ENCODE data around the gene ENTPD2.

The ENTPD2 gene

DNA sequence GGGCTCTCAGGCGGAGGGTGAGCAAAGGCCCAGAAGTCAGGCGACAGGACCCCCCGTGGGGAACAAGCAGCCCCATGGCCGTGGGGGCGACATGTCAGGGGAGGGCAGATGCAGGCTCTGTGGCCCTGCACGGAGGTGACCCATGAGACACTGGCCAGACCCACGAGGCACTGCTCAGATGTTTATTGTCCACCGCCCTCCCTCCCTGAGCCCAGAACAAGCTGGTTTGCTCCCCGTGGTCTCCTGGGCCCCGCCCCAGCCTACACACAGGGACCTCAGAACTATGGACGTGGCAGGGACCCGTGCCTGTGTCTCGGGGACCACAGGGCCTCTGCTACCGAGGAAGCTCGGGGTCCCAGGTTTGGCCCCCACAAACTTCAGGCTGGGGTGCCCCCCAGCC is 23.9 kb downstream of the ENTPD2 start:
- no peak for DNase-seq (ENCODE audit: low spot score)

DNA sequence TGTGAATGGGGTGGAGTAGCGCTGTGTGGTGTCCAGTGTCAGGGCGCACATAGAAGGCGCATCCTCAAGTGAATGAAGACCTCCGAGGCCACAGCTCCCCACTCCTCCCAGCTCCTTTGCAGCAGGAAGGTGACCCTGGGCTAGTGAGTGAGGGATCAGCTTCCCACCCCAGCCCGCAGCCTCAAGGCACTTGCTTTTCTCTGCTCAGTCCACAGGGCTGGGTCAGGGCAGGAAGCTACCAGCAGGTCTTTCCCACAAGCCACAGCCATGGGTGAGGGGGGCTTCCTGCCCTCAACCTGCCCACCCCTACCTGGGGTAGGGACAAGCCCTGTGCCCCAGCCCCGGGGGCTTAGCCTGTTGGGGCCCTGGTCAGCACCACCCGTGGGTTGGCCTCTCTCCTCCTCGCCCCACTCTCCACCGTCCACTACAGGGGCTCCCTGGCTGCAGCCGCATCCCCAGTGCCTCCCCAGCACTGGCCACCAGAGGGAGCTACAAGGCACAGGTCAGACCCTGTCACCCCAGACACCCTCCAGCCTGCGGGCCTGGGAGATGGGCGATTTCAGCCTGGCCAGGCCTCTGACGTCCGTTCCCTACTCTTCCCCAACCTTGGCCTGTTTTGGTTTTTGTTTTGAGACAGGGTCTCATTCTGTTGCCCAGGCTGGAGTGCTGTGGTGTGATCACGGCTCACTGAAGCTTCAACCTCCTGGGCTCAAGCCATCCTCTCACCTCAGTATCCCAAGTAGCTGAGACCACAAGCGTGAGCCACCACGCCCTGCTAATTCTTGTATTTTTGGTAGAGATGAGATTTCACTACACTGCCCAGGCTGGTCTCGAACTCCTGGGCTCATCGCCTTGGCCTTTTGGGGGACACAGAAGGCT is 24.6 kb downstream of the ENTPD2 start:
- DNase-seq (ENCODE audit: low spot score) = peak; percentile 68

DNA sequence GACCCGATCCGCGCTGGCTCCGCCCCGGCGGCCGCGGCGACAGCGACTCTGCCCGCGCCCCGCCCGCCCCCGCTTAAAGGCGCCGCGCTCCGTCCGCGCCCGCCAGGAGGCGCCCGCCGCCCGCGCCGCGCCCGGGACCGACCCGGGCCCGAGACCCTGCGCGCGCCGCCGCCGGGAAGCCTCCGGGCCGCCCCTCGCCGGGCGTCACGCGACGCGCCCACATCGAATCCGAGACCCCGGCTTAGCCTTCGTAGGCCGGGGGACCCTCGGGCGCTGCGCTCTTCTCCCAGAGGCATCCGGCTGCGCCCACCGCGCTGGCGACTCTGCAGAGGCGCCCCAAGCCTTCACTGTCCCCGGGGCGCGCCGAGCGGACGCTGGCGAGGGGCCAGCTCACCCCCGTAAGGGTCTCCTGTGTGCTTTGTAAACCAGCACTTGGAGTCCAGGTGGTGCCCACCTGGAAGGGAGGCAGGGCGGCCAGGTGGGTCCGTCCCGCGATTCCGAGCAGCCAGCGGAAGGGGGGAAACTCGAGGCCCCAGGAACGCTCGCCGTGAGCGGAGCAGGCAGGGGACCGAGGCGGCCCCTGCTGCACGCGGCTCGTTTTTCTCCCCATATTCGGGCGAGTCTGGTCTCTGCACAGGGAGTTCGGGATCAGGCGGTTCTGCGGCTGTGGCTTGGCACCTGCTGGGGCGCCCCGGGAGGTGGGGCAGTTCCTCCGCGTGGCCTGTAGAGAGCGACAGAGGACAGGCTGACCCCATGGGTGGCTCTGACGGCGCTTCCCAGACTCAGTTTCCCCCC is 25.4 kb downstream of the ENTPD2 start:
- peak; percentile 62 for DNase-seq (ENCODE audit: low spot score)

DNA sequence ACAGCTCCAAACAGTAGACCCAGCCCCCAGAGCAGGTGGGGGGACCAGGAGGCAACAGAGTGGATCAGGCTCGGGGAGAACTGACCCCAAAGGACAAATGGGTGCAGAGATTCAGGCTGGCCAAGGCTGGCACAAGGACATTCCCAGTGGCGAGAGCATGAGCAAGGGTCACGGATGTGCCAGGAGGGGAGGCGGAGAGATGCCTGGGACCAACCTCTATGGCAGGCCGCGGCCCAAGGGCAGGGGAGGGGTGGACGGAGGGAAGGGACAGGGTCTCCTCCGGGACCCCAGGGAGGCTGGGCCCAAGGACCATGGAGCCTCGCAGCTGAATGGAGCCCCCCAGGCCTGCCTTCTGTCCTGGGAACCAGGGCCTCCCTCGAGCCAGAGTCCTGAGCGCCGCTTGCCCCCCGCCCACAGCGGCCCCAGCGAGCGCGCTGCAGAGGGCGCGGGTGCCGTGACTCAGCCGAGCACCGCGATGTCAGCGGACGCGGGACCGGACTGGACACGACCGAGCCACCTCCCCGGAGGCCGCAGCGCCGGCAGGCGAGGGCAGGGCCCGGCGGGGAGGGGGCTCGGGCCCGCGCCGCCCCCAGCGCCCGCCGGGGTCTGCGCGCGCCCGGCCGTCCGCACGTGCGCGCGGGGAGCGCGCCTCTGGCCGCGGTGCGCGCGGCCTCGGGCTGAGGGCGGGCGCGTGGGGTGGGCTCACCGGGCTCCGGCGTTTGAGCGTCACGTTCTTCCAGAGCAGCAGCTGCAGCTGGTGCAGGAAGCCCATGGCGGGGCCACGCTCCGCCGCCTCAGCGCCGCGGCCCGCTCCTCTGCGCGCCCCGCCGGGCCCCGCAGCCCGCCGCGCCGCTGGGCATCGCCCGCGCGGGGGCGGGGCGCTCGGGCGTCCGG is 26.2 kb downstream of the ENTPD2 start, which contains the start of gene ABCA2:
Gene ABCA2, minus strand, starts transcription at position 869 of the 894 bp plus-strand sequence. Its CDS starts 97 bp downstream, at position 772.
- no peak for DNase-seq (ENCODE audit: low spot score)

DNA sequence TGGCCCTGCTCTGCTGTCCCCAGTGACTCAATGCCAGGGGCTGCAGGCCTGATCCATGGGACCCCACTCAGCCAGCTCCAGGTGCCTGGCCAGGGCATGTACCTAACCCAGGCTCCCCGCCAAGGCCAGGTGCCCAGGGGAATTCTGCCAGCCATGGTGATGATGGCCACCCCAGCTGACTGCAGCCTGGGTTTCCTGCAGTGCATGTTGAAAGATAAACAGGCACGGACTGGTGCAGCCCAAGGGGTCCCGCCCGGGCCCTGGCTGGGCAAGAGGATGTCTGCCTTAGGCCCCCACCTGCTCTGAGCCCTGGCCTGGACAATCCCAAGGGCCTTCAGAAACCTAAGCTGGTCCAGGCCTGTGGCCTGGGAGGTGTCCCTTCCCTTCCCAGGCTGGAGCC is 27.0 kb downstream of the ENTPD2 start:
- DNase-seq (ENCODE audit: low spot score) = no peak

DNA sequence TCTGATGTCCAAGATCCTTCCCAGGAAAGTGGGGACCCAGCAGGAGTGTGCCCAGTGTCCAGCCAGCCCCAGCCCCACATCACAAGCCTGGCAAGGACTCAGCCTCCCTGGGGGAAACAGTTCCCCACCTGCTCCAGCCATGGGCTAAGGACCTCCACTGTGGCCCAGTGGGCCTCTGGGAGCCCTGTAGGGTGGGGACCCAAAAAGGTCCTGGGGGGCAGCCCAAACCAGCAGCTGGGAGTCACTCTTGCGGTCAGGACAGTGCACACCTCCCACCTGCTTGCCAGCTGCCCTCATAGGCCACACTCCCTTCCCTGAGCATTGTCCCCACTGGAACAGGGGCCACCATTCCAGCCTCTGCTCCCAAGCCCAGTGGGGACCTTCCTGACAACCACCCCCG is 27.5 kb downstream of the ENTPD2 start:
- no peak for DNase-seq (ENCODE audit: low spot score)

DNA sequence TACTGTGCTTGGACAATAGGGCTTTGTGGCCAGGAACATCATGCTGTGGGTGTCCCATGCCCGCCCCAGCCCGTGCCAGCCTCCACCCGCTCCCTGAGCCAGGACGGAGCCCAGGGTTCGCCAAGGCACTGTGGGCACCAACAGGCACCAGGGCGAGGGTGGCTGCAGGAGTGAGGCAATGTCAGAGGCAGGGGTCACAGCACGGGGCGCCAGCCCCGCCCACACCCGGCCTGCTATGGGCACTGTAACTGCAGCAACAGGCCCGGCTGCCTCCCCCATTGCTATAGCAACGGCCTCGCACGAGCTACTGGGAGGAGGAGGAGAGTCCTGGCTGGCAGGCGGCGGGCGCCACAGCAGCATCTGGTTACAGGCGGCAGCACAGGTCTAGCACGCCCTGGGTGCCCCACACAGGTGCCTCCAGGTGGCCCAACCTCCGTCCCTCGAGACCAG is 28.3 kb downstream of the ENTPD2 start:
- DNase-seq (ENCODE audit: low spot score) = no peak

DNA sequence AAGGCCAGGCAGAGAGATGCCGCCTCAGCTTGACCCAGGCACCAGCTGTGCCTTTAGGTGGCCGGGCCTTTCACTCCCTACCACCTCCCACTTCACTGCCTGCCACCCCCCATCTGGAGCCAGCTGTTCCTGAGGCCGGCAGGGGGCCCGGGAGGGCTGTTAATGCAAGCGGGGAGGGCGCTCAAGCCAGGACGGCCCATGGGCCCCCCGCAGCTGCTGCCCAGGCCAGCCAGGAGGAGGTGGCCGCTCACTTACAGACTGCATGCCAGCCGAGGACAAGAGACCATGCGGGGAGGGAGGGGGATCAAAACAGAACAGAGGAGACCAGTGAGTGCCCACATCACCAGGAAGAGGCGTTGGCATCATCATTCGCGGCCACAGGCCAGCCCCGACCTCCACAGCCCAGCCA is 30.3 kb downstream of the ENTPD2 start:
- DNase-seq (ENCODE audit: low spot score) = no peak

DNA sequence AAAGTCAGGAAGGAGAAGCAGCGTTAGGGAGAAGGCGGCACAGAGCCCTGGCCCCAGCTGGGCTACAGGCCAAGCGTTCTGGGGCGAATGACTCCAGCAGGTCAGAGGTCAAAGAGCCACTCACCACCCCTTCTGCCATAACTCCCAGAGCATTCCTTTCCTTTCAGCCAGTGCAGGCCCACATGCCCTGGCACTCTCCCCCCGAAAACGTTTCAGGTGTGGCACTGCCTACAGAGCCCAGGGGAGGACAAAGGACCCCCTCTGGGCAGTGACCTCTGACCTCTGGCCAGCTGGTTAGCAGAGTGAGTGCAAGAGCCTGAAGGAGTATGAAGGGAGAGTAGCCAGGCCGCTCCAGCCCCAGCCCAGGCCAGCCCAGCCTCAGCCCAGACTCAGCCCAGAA is 30.7 kb downstream of the ENTPD2 start:
- DNase-seq (ENCODE audit: low spot score) = no peak

DNA sequence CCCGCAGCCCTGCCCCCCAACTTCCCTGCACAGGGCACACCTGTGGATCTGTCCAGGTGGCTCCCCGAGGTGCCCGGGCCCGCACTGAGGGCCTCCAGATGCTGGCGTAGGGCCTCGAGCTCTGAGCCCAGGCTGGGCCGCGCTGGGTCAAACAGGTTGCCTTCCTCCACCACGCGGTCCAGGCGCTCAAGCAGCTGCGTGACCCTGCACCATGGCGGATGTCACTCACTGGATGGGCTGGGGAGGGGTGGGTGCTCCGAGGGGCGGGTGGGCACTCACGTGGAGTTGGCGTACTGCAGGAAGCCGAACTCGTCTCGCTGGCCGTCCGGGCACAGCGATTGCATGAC is 31.2 kb downstream of the ENTPD2 start:
- no peak for DNase-seq (ENCODE audit: low spot score)

DNA sequence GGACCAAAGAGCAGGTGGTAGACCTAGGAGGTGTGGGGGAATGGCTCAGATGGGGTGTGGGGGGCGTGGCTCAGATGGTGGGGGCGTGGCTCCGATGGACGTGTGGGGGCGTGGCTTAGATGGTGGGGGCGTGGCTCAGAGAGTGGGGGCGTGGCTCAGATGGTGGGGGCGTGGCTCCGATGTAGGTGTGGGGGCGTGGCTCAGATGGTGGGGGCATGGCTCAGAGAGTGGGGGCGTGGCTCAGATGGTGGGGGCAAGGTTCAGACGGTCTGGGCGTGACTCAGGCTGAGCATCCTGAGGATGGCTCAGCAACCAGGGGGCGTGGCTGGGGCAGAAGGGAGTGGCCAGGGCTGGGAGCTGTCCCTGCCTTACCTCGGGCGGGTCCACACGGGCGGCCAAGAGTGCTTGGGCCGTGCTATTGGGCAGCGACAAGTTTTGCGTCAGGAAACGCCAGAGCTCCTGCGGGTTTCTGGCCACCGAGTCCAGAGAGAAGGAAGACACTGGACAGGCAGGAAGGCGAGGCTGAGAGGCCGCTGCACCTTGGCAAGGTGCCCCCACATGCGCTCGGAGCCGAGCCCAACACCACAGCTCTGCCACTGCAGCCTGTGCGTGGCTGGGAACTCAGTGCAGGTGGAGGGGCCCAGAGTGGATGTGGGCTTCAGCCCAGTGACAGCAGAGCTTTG is 31.7 kb downstream of the ENTPD2 start:
- DNase-seq (ENCODE audit: low spot score) = peak; percentile 69

DNA sequence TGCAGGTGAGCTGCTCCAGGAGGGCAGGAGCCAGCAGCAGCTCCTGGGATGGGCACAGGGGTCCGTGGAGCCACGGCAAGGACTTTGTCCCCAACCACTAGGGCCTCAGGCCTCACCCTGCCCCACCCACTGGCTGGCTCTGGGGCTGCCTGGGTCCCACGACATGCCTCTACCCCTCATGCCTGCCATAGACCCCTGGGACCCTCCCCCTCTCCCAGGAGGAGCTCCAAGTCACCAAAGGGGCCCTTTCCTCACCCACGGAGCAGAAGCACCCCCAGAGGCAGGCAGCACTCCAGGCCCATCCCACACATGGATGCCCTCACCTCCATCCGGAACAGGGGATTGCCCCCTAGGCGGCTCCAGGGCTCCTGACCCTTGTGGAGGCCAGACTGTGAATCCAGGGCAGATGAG is 32.3 kb downstream of the ENTPD2 start:
- no peak for DNase-seq (ENCODE audit: low spot score)

DNA sequence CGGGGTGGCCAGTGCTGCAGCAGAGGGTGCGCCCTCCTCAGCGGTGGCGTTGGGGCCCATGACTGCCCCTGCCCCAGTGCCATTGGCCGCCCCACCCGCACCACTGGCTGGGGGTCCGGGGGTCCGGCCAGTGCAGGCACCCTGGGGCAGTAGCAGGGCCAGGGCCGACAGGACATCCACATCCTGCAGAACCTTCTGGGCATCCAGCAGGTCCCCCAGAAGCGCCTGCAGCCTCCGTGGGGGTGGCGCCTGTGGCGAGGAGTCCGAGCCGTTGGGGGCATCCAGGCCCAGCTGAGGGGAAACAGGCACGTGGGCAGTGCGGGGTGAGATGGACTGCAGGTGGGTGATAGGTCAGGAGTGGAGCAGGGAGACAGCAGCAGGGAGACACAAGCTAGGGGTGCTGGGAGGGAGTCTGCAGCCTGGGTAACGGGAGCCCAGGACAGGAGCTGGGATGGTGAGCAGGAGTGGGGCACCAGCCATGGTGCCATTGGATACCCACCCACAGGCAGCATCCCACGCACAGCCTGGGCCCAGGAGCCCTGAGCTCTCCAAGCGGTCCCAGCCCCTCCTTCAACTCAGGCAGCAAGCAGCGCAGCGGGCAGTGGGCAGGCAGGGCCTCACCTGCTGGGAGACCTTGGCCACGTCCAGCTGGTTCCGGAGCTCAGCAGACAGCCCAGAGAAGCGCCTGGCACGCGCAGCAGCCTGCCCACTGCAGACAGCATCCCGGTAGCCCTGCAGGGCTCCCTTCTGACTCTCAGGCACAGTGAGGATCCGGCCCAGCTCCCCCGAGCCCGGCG is 32.9 kb downstream of the ENTPD2 start:
- no peak for DNase-seq (ENCODE audit: low spot score)

DNA sequence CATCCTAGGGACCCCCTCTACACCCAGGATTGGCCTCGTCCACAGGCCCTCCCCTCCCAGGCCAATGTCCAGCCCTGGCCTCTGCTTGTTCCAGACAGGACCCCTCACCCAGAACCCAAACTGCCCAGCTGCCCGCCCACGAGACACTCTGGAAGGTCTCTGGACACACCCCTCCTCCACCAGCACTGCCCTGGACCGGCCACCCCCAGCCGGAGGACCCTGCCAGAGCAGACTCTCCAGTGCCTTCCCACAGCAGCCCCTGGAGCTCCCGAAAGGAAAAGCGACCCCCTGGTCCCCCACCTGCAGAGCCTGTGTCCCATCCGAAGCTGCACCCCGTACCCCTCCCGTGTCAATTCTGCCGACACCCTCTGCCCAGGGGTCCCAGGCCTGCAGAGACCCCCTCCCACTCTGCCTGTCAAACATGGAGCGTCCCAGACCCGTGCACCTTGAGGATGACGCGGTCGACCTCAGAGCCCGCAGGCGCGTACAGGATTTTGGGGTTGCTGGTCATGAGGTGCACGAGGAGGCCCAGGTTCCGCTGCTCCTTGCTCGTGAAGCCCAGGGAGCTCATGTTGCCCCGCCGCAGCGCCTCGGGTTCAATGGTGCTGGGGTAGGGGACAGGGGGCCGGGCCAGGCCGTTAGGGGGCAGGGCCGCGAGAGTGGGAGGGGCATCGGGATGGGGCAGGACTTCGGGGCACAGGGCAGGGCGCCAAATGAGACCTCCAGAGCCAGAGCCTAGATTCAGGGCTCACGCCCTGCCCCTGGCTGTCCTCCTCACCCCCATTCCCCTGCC is 33.8 kb downstream of the ENTPD2 start:
- DNase-seq (ENCODE audit: low spot score) = no peak

DNA sequence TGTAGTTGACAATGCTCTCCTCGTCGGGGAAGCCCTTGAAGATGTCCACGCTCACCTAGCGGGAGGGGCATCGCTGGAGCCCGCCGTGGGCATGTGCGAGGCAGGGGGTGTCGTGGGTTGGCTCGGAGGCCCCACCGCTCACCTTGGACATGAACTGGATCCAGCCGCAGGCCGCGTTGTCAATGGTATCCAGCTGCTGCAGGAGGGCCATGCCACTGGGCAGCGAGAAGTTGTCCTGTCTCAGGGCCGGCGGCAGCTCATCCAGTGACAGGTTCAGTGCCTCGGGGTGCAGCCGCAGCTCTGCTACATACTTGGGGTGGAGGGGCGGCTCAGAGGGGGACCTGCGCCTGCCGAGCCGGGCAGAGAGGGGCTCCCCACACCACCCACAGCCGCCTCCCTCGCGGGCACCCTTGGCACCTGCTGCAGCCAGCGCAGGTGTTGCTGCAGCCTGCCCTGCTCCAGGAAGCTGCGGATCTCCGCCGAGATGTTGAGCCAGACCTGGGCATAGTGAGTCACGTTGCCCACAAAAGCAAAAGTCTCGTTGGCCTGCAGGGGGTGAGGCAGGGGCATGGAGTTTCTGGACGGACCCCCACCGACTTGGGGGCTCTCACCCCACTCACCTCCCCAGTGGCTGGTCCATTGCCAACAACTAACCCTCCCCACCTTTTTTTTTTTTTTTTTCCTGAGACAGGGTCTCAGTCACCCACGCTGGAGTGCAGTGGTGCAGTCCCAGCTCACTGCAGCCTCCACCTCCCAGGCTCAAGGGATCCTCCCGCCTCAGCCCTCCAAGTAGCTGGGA is 34.9 kb downstream of the ENTPD2 start:
- DNase-seq (ENCODE audit: low spot score) = no peak

DNA sequence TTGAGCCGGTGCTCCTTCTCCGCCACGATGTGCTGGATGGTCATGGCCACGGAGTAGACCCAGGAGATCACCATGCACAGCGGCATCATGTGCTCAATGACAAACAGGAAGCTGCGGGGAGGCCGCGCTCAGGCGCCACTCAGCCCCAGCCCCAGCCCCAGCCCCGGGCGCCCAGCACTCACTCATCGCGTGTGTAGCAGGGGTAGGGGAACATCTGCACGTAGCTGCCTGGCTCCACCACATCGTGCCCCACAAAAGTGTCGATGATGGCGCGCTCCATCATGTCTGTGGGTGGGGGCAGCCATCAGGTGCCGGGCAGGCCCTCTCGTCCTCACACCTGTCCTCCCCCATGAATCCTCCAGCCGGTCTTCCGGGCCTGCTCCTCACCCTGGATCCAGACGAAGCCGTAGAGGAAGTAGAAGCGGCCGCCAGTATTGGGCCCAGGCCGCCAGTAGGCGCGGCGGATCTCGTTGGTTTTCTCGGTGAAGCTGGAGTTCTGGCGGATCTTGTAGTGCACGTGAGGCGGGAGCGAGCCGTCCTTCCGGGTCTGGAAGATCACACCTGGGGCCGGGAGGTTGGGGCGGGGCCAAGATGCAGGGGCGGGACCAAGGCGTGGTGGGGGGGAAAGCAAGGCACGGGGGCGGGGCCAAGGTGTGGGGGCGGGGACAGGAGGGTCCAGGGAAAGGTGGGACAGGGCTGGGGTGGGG is 35.9 kb downstream of the ENTPD2 start:
- DNase-seq (ENCODE audit: low spot score) = no peak

DNA sequence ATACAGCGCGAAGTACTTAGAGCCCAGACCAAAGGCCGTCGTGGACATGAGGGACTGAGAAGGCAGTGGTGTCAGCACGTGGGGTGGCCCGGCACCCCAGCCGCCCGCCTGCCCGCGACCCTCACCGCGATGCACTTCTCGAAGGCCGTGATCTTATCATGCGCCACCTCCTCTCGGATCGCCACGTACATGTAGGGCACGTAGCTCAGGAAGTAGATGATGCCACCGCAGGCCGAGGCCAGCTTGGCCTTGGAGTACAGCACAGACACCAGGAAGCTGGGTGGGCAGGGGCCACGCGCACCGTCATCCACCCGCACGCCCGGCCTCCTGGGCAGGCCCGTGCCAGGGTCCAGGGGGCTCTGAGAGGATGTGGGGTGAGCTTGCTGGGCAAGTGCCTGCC is 36.8 kb downstream of the ENTPD2 start:
- no peak for DNase-seq (ENCODE audit: low spot score)

DNA sequence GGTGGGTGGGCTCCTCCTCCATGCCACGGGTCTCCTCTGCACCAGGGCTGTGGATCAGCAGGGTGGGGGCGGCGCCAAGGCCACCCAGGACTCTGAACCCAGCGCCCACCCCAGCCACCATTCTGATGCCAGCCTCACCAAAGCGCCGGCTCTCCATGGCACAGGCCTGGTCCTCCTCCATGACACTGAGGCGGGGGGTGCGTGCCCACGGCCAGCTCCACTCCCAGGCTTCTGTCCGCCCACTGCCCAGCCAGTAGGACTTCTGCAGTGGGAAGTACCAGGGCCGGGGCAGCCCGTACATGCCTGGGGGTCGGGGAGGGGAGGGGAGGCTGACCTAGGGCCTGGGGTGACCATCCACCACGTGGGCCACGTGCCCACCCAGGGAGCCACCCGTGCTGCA is 37.4 kb downstream of the ENTPD2 start:
- no peak for DNase-seq (ENCODE audit: low spot score)

All from CD4-positive, alpha-beta T cell treated with Interleukin-15 for 4 hours (primary cell).